VCaP (cell line): ENCODE results near the gene P2RY10.
"Not testable (repeated sequence)": the region's sequence is repeated elsewhere in the genome, so short reads cannot be mapped to it uniquely, and the experiment has no call there.

ENCODE experiments used
- H3K27ac ChIP-seq: fragments of 450-650 bp; 2 replicates; pipeline ENCODE4 v1.5.1; 2017
- TF ChIP-seq, protein P1 (sequence below): fragments of 450-650 bp; conservative IDR thresholded peaks from 2 replicates; pipeline ENCODE4 v1.5.1; 2017; ENCODE audit warnings: mild to moderate bottlenecking, moderate library complexity

The P2RY10 gene

DNA sequence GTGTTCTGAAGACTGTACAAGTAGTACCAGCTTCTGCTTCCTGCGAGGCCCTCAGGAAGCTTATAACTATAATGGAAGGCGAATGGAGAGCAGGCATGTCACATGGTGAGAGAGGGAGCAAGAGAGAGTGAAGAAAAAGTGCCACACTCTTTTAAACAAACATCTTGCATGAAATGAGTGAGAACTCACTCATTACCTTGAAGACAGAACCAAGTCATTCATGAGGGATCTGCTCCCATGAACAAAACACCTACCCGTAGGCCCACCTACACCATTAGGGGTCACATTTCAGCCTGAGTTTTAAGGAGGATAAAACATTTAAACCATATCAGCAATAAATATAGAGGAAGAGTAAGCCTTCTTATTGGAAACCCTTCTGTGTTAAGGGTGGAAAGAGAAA is 19.4 kb downstream of the P2RY10 start:
- H3K27ac ChIP-seq = no peak overlapping the region
- TF ChIP-seq, protein P1, sequence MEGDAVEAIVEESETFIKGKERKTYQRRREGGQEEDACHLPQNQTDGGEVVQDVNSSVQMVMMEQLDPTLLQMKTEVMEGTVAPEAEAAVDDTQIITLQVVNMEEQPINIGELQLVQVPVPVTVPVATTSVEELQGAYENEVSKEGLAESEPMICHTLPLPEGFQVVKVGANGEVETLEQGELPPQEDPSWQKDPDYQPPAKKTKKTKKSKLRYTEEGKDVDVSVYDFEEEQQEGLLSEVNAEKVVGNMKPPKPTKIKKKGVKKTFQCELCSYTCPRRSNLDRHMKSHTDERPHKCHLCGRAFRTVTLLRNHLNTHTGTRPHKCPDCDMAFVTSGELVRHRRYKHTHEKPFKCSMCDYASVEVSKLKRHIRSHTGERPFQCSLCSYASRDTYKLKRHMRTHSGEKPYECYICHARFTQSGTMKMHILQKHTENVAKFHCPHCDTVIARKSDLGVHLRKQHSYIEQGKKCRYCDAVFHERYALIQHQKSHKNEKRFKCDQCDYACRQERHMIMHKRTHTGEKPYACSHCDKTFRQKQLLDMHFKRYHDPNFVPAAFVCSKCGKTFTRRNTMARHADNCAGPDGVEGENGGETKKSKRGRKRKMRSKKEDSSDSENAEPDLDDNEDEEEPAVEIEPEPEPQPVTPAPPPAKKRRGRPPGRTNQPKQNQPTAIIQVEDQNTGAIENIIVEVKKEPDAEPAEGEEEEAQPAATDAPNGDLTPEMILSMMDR = no peak

DNA sequence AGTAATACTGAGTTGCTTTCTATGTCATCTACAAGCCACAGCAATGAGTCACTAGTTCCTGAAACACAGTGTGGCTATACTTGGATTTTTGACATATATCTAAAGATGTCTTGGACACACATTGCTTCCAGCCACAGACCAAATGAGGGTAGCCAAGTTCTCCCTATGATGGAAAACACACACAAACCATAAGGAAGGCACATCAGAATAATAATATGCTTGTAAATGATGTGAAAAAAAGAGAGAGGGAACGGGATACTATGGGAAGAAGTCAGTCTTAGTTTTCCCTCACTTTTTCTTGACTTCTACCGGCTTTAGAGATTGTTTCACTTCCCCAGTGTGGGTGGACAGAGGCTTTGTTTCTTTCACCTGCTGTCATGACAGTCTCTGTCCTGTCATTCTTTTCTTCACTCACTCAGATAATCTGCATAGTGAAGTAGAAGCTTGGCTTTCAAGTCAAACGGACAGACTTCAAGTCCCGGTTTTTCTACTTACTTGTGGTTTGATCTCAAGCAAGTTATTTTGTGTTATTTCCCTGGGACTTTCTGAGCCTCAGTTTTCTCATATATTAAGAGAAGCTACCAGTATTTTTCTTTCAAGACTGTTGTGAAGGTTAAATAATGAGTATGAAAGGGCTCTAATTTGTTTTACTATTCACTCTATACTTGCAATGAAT is 34.7 kb downstream of the P2RY10 start:
- TF ChIP-seq, protein P1 = no peak
- no peak overlapping the region for H3K27ac ChIP-seq

DNA sequence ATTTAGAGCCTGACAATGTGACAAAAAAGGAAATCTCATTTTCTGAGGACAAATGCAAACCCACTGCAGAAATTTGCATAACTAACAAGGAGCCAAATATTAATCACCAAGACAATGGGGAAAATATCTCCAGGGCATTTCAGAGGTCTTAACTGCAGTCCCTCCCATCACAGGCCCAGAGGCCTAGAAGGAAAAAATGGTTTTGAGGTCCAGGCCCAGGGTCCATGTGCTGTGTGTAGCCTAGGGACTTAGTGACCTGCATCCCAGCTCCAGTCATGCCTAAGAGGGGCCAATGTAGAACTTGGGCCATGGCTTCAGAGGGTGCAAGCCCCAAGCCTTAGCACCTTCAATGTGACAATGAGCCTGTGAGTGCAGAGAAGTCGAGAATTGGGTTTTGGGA is 44.2 kb downstream of the P2RY10 start:
- no peak overlapping the region for H3K27ac ChIP-seq
- TF ChIP-seq, protein P1 = no peak

DNA sequence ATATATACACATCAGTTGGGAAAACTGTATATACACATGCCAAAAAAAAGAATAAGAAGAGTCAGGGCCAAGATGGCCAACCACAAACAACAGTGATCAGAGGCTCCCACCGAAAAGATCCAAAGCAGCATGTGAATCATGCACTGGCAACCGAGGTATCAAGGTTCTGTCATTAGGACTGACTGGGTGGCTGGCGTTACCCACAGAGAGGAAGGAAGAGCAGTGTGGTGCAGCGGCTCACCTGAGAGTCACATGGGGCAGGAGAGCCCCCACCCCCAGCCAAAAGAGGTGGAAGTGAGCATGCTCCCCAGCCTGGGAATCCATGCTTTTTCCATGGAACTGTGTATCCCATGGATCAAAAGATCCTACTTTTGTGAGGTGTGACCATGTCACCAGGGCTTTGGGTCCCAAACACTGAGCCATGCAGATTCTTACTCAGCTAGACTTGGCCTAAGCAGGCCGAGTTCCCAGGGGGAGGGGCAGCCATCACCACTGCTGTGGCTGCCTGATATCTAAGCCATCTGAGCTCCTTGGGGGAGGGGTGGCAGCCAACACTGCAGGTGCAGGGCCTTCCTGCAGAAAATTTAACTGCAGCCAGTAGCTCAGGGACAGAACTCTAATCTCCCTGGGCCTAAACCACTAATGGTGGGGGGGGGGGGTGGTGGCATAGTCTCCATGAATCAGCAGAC is 52.8 kb downstream of the P2RY10 start:
- TF ChIP-seq, protein P1 = no peak

DNA sequence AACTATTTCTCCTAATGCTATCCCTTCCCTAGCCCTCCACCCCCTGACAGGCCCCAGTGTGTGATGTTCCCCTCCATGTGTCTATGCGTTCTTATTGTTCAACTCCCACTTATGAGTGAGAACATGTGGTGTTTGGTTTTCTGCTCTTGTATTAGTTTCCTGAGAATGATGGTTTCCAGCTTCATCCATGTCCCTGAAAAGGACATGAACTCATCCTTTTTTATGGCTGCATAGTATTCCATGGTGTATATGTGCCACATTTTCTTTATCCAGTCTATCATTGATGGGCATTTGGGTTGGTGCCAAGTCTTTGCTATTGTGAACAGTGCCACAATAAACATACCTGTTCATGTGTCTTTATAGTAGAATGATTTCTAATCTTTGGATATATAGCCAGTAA is 62.3 kb downstream of the P2RY10 start:
- not testable (repeated sequence) for H3K27ac ChIP-seq

More for the DNA sequence above, 52.8 kb downstream of the P2RY10 start:
- H3K27ac ChIP-seq = no peak overlapping the region
